DOHH2 (cell line): ENCODE data around the gene SUDS3.
"Not testable (repeated sequence)": the region's sequence is repeated elsewhere in the genome, so short reads cannot be mapped to it uniquely, and the experiment has no call there.

Experiments
- H3F3A ChIP-seq: fragments of 200-600 bp; sonication (generic), shearing (Covaris generic); 2 replicates; pipeline ENCODE4 v1.6.0; 2016; ENCODE audit warnings: antibody characterized with exemption, mild to moderate bottlenecking; ENCODE audit not compliant: control insufficient read depth, insufficient read depth
- H3K27ac ChIP-seq: fragments of 200-600 bp; sonication (generic); 2 replicates; pipeline ENCODE4 v1.5.1; 2014; ENCODE audit warnings: low read depth, mild to moderate bottlenecking, low read length, moderate library complexity
- H3K27me3 ChIP-seq: fragments of 200-600 bp; sonication (generic); 2 replicates; pipeline ENCODE4 v1.6.1; 2014; ENCODE audit warnings: mild to moderate bottlenecking, low read length, mixed read lengths; ENCODE audit not compliant: control insufficient read depth
- H3K36me3 ChIP-seq: fragments of 200-600 bp; sonication (generic); 2 replicates; pipeline ENCODE4 v1.6.1; 2014; ENCODE audit warnings: mild to moderate bottlenecking, low read length, moderate library complexity, mixed read lengths; ENCODE audit not compliant: control insufficient read depth
- H3K4me1 ChIP-seq: fragments of 200-600 bp; sonication (generic); 2 replicates; pipeline ENCODE4 v1.6.1; 2014; ENCODE audit warnings: mild to moderate bottlenecking, low read length, mixed read lengths; ENCODE audit not compliant: control insufficient read depth
- H3K4me2 ChIP-seq: fragments of 200-600 bp; sonication (generic); 2 replicates; pipeline ENCODE4 v1.6.0; 2014; ENCODE audit warnings: mild to moderate bottlenecking, low read length, moderate library complexity
- H3K4me3 ChIP-seq: fragments of 200-600 bp; sonication (generic); 2 replicates; pipeline ENCODE4 v1.5.1; 2014; ENCODE audit warnings: mild to moderate bottlenecking, low read length, mixed read lengths
- H3K79me2 ChIP-seq: fragments of 200-600 bp; sonication (generic); 2 replicates; pipeline ENCODE4 v1.6.1; 2014; ENCODE audit warnings: mild to moderate bottlenecking, low read length, mixed read lengths; ENCODE audit not compliant: control insufficient read depth
- H3K9me2 ChIP-seq: fragments of 200-600 bp; sonication (generic); replicated peaks from 2 replicates; pipeline ENCODE4 v1.6.1; 2014; ENCODE audit warnings: mild to moderate bottlenecking, low read length, mixed read lengths; ENCODE audit not compliant: control insufficient read depth
- H3K9me3 ChIP-seq: fragments of 200-600 bp; sonication (generic); 2 replicates; pipeline ENCODE4 v1.6.1; 2014; ENCODE audit warnings: antibody characterized with exemption, low read length, mixed read lengths; ENCODE audit not compliant: control insufficient read depth, insufficient read depth
- H4K20me1 ChIP-seq: fragments of 200-600 bp; sonication (generic); 2 replicates; pipeline ENCODE4 v1.6.0; 2014; ENCODE audit warnings: low read depth, mild to moderate bottlenecking, antibody characterized with exemption, low read length, moderate library complexity; ENCODE audit not compliant: control insufficient read depth, insufficient read depth
- CTCF ChIP-seq: fragments of 200-600 bp; sonication (generic); IDR thresholded peaks from one replicate; pipeline ENCODE4 v1.5.1; 2014; ENCODE audit warnings: antibody characterized with exemption, mild to moderate bottlenecking, low read depth, low read length; ENCODE audit not compliant: poor library complexity, severe bottlenecking
- EZH2phosphoT487 ChIP-seq: fragments of 200-600 bp; sonication (generic); IDR thresholded peaks from 2 replicates; pipeline ENCODE4 v1.6.1; 2017; ENCODE audit warnings: borderline replicate concordance, mild to moderate bottlenecking, antibody characterized with exemption, low read length, moderate library complexity, mixed read lengths

SUDS3 gene

GRCh38 chr12:118350908-118351559 lies 25.3 kb upstream of the SUDS3 start:
- Histone ChIP-seq H3K27ac (no peak overlapping the region), H3K4me2 (no peak overlapping the region), H3K4me1 (peaks cover 55% of the 10 kb centered on the region), H3K79me2 (peaks cover 89% of the 10 kb centered on the region), H3F3A (peaks cover 21% of the 10 kb centered on the region), H3K27me3 (no peaks in the 10 kb centered on the region), H3K9me2 (no peaks in the 10 kb centered on the region), H3K36me3 (peaks cover 36% of the 10 kb centered on the region), H3K4me3 (no peak overlapping the region), H3K9me3 (peaks cover 8% of the 10 kb centered on the region; the same call in 1 of the 2 replicates), H4K20me1 (0 out of 2 replicates have a peak, but pooled peaks cover 3% of the 10 kb centered on the region)
- TF ChIP-seq EZH2phosphoT487 (no peak), CTCF (no peak)

GRCh38 chr12:118353721-118354120 lies 22.6 kb upstream of the SUDS3 start:
- no peak for TF ChIP-seq CTCF
- no peak for TF ChIP-seq EZH2phosphoT487
- no peak overlapping the region for H3K27ac ChIP-seq
- H3K4me2 ChIP-seq = no peak overlapping the region
- 0 out of 2 replicates have a peak, but pooled peaks cover 3% of the 10 kb centered on the region for H4K20me1 ChIP-seq
- no peaks in the 10 kb centered on the region for H3K9me2 ChIP-seq
- no peak overlapping the region for H3K4me3 ChIP-seq
- H3K27me3 ChIP-seq = no peaks in the 10 kb centered on the region
- H3K4me1 ChIP-seq = peaks cover 53% of the 10 kb centered on the region
- H3F3A ChIP-seq = peaks cover 31% of the 10 kb centered on the region
- peaks cover 37% of the 10 kb centered on the region for H3K36me3 ChIP-seq
- H3K79me2 ChIP-seq = peaks cover 94% of the 10 kb centered on the region
- peaks cover 8% of the 10 kb centered on the region; the same call in 1 of the 2 replicates for H3K9me3 ChIP-seq

GRCh38 chr12:118354503-118354902 lies 21.9 kb upstream of the SUDS3 start:
- peak overlapping the region; percentile 45; the same call in 1 of the 2 replicates for H3K27ac ChIP-seq
- H3K79me2 ChIP-seq = peaks cover 94% of the 10 kb centered on the region
- H3K36me3 ChIP-seq = peaks cover 37% of the 10 kb centered on the region
- not testable (repeated sequence) for H3K9me3 ChIP-seq, H4K20me1 ChIP-seq, H3K9me2 ChIP-seq, H3K27me3 ChIP-seq
- peak overlapping the region; percentile 79; the same call in 1 of the 2 replicates for H3K4me2 ChIP-seq
- H3F3A ChIP-seq = peaks cover 34% of the 10 kb centered on the region
- H3K4me3 ChIP-seq = peak overlapping the region; percentile 76; the same call in 1 of the 2 replicates
- H3K4me1 ChIP-seq = peaks cover 57% of the 10 kb centered on the region

GRCh38 chr12:118354903-118355302 lies 21.5 kb upstream of the SUDS3 start:
- H3K9me3 ChIP-seq = peaks cover 8% of the 10 kb centered on the region; the same call in 1 of the 2 replicates
- peak overlapping the region; percentile 45 for H3K27ac ChIP-seq
- peak overlapping the region; percentile 79 for H3K4me2 ChIP-seq
- H3K9me2 ChIP-seq = no peaks in the 10 kb centered on the region
- H3F3A ChIP-seq = peaks cover 34% of the 10 kb centered on the region
- H3K4me1 ChIP-seq = peaks cover 61% of the 10 kb centered on the region
- TF ChIP-seq EZH2phosphoT487 = no peak
- TF ChIP-seq CTCF = no peak
- peaks cover 96% of the 10 kb centered on the region for H3K79me2 ChIP-seq
- no peaks in the 10 kb centered on the region for H3K27me3 ChIP-seq
- H4K20me1 ChIP-seq = 0 out of 2 replicates have a peak, but pooled peaks cover 3% of the 10 kb centered on the region
- peak overlapping the region; percentile 76 for H3K4me3 ChIP-seq
- peaks cover 37% of the 10 kb centered on the region for H3K36me3 ChIP-seq
